HUES48 (cell line): ENCODE data around the gene ADNP.
A peak's percentile ranks its signal among the peaks of the same experiment; 100 is the strongest.

Source experiments
- H3K27ac ChIP-seq: one replicate; pipeline ENCODE4 v1.7.0; 2013; ENCODE audit warnings: low read depth, low read length, inconsistent platforms
- H3K27me3 ChIP-seq: 2 replicates; pipeline ENCODE4 v1.6.1; 2013; ENCODE audit warnings: mild to moderate bottlenecking, low read length; ENCODE audit not compliant: control insufficient read depth, insufficient read depth
- H3K36me3 ChIP-seq: 2 replicates; pipeline ENCODE4 v1.6.1; 2013; ENCODE audit warnings: low read length; ENCODE audit not compliant: control insufficient read depth, insufficient read depth
- H3K4me1 ChIP-seq: 2 replicates; pipeline ENCODE4 v1.6.1; 2013; ENCODE audit warnings: mild to moderate bottlenecking, low read length; ENCODE audit not compliant: control insufficient read depth, insufficient read depth
- H3K4me3 ChIP-seq: 2 replicates; pipeline ENCODE4 v1.5.1; 2013; ENCODE audit warnings: mild to moderate bottlenecking, low read depth, low read length
- H3K9ac ChIP-seq: 2 replicates; pipeline ENCODE4 v1.6.1; 2013; ENCODE audit warnings: mild to moderate bottlenecking, low read depth, low read length, moderate library complexity
- H3K9me3 ChIP-seq: 2 replicates; pipeline ENCODE4 v1.6.1; 2013; ENCODE audit warnings: low read length; ENCODE audit not compliant: control insufficient read depth, insufficient read depth

ADNP gene

GRCh38 chr20:50879649-50880550 lies 51.3 kb downstream of the ADNP start:
- Histone ChIP-seq H3K9me3 (no peaks in the 10 kb centered on the region), H3K36me3 (peaks cover 12% of the 10 kb centered on the region; the same call in 1 of the 2 replicates), H3K4me3 (no peak overlapping the region), H3K27me3 (no peaks in the 10 kb centered on the region), H3K9ac (no peak overlapping the region), H3K4me1 (no peaks in the 10 kb centered on the region), H3K27ac (no peak overlapping the region)

DNA sequence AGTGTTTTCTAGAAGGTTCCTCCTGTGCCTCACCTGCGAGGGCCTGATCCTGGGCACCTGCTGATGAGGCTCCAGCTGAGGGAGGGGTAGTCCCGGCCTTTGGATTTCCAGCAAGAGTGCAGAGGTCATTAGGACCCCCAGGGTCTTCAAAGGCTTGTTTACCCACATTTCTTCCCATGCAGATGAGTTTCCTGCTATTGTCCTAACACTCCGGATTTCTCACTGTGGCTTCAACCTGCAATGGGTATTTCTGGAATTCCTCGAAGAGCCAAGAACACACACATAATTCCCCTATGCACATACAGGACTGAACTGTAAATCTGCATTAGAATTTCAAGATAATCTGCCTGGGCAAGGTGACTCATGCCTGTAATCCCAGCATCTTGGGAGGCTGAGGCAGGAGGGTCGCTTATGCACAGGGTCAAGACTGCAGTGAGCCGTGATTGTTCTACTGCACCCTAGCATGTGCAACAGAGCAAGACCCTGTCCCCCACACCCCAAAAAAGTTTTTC lies 53.9 kb downstream of the ADNP start:
- Histone ChIP-seq H3K4me3 (no peak overlapping the region), H3K27me3 (no peaks in the 10 kb centered on the region), H3K4me1 (no peaks in the 10 kb centered on the region), H3K9me3 (no peaks in the 10 kb centered on the region), H3K9ac (no peak overlapping the region), H3K27ac (peak overlapping the region; percentile 33), H3K36me3 (peaks cover 12% of the 10 kb centered on the region; the same call in 1 of the 2 replicates)

DNA sequence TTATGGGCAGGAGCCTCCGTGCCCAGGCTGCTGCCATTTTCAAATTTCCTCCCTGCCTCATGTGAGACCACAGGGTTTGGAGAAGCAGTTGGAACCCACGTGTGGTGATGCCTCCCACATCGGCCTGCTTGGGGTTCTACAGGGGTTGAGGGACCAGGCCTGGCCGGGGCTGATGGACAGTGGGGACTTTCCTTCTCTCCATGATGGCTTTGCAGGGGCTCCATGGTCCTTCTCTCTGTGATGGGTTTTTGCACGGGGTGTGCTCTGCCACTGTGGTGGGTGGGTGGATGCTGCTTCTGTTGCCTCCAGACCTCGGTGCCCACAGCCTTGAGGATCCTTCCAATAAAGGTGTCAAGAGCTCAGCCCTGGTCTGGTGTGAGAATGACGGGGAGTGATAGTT lies 54.4 kb downstream of the ADNP start:
- Histone ChIP-seq H3K27me3 (no peaks in the 10 kb centered on the region), H3K27ac (peak overlapping the region; percentile 2), H3K9me3 (no peaks in the 10 kb centered on the region), H3K4me3 (no peak overlapping the region), H3K36me3 (peaks cover 12% of the 10 kb centered on the region; the same call in 1 of the 2 replicates), H3K4me1 (peaks cover under 1% of the 10 kb centered on the region; the same call in 1 of the 2 replicates), H3K9ac (no peak overlapping the region)

DNA sequence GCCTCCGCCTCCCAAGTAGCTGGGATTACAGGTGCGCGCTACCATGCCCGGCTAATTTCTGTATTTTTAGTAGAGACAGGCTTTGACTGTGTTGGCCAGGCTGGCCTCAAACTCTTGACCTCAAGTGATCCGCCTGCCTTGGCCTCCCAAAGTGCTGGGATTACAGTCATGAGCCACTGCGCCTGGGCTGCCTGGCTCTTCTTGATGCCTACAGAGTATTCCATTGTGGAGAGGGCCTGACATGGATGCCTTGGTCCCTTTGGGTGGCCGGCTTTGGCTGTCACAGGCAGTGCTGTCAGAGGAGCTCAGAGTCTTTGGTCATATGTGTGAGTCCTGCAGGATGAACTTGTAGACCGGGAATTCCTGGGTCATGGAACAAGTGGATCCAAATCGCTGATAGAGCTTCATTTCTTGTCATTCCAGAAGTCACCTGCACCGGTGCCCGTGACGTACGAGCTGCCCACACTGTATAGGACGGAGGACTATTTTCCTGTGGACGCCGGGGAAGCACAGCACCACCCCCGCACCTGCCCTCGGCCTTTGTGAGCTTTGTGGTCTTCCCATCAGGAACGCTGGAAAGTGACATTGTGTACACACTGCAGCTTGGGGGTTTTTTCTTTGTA lies 55.1 kb downstream of the ADNP start:
- Histone ChIP-seq H3K4me1 (peaks cover 7% of the 10 kb centered on the region), H3K27ac (no peak overlapping the region), H3K27me3 (no peaks in the 10 kb centered on the region), H3K4me3 (no peak overlapping the region), H3K36me3 (peaks cover 12% of the 10 kb centered on the region; the same call in 1 of the 2 replicates), H3K9me3 (no peaks in the 10 kb centered on the region), H3K9ac (no peak overlapping the region)

GRCh38 chr20:50874758-50875665 lies 56.2 kb downstream of the ADNP start:
- Histone ChIP-seq H3K27ac (no peak overlapping the region), H3K9me3 (no peaks in the 10 kb centered on the region), H3K27me3 (no peaks in the 10 kb centered on the region), H3K4me1 (peaks cover 17% of the 10 kb centered on the region), H3K36me3 (peaks cover 12% of the 10 kb centered on the region; the same call in 1 of the 2 replicates), H3K9ac (no peak overlapping the region), H3K4me3 (no peak overlapping the region)

- Histone ChIP-seq H3K4me3 (no peak overlapping the region), H3K9ac (no peak overlapping the region), H3K27me3 (no peaks in the 10 kb centered on the region), H3K9me3 (no peaks in the 10 kb centered on the region), H3K27ac (no peak overlapping the region), H3K4me1 (peaks cover 19% of the 10 kb centered on the region), H3K36me3 (peaks cover 12% of the 10 kb centered on the region; the same call in 1 of the 2 replicates)
Observed at GRCh38 chr20:50874111-50874757, 57.0 kb downstream of the ADNP start.

DNA sequence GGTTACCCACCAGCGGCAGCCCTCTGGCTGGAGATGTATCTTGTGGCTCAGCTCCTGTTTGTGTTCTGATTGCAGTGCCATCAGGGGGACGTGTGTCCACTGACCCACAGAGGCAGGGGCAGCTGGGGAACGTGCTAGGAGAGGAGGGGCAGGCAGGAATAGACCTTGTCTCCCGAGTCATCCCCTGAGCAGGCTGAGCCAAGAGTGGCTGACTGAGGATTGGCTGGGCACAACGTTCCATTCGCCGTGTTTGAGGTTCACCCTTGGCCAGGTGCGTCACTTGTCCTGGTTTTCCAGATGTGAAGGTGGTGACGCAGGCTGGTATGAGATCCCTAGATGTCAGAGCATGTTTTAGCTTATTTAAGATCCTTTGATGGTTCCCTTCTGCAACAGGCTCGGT lies 57.7 kb downstream of the ADNP start:
- Histone ChIP-seq H3K27ac (no peak overlapping the region), H3K4me1 (peaks cover 19% of the 10 kb centered on the region), H3K9ac (no peak overlapping the region), H3K27me3 (no peaks in the 10 kb centered on the region), H3K36me3 (peaks cover 12% of the 10 kb centered on the region; the same call in 1 of the 2 replicates), H3K9me3 (no peaks in the 10 kb centered on the region), H3K4me3 (no peak overlapping the region)

DNA sequence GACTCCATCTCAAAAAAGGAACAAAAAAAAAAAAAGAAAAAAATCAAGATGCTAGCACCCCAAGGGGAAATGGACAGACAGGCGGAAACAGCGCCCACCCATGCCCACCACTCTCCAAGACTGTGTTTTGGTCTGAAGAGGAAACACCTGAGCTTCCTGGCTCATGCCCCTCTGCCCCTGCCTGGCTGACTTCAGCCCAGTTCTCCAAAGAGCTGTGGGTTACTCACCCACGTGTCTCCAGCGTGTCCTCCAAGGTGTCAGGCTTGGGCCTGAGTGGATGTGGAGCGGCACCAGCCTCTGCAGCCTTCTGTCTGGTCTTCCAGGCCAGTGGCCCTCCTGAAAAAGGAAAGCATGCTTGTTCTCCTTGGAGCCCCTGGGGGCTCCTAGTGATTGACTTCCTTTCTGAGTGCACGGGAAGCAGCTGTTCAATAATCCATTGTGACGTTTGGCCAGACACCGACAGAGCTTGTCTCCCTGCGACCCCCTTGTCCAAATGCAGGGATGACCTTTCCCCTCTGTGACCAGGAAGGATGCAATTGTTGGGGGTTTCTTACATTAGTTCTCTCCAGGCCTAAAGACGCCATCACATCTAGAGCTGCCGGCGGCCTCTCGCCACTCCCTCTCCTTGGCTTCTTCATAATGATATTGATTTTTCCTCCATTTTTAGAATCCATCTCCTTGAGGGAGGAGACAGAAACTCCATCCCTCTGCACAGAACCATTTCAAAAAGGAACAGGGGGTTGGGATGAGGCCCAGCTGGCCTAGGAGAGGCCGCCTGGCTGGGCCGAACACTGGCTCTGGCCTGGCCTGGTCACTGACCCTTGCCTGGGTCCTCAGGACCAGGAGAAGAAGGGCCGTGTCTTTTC lies 58.4 kb downstream of the ADNP start:
- H3K4me1 ChIP-seq: peaks cover 19% of the 10 kb centered on the region
- no peak overlapping the region for H3K27ac ChIP-seq

DNA sequence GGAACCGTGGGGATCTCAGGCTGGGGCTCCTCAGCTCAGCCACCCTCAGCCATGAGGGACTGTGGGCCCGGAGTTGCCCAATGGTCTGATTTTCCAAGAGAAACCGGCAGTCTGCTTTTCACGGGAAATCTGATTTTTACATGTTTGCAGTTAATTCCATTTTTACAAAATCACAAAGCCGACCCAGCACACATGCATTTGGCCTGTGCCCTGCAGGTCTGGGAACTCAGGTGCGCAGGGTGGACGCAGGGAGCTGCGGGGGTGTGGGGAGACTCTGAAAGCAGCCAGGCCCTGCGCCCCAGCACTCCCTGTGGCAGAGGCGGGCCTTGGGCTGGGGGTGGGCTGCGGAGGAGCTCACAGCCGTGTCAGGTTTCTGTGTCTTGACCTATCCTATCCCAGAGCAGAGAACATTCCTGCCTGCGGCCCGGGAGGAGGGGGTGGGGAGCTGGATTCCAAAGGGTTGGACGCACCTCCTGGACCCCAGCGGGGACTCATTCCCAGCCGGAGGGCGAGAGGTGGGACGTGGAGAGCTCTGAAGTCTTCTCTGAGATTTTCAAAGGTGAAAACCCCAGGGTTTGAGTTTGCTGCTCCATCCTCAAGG lies 60.6 kb downstream of the ADNP start:
- H3K27me3 ChIP-seq: no peaks in the 10 kb centered on the region
- H3K36me3 ChIP-seq: no peaks in the 10 kb centered on the region
- H3K9ac ChIP-seq: peak overlapping the region; percentile 66
- H3K4me3 ChIP-seq: peak overlapping the region; percentile 61
- H3K4me1 ChIP-seq: peaks cover 19% of the 10 kb centered on the region
- H3K27ac ChIP-seq: peak overlapping the region; percentile 97
- no peaks in the 10 kb centered on the region for H3K9me3 ChIP-seq

More for the DNA sequence above, 58.4 kb downstream of the ADNP start:
- Histone ChIP-seq H3K9me3 (no peaks in the 10 kb centered on the region), H3K36me3 (peaks cover 11% of the 10 kb centered on the region; the same call in 1 of the 2 replicates), H3K4me3 (no peak overlapping the region), H3K27me3 (no peaks in the 10 kb centered on the region), H3K9ac (no peak overlapping the region)
